Upper lobe of left lung (tissue), 4 donors: ENCODE data around the gene RFC1.

ENCODE experiments used
- CTCF ChIP-seq, 6 experiments: fragments of 450-650 bp in 4 of 6; fragments of 200-600 bp in 2 of 6; sonication (generic) in 2 of 6; IDR thresholded peaks; one replicate each; pipeline ENCODE4 v1.5.1; 2016 to 2019; ENCODE audit warnings: antibody characterized with exemption in 6 of 6
- POLR2AphosphoS5 ChIP-seq, 2 donors: sonication (generic); formaldehyde crosslinking; IDR thresholded peaks; one replicate each; pipeline ENCODE4 v1.5.1; 2017; ENCODE audit warnings: antibody characterized with exemption in 2 of 2

GRCh38 chr4:39308611-39309010, 57.6 kb downstream of the RFC1 start:
- TF ChIP-seq CTCF (IDR thresholded peaks at IDR 0.05) (no peak), POLR2AphosphoS5 (IDR thresholded peaks at IDR 0.05) (no peak)
